ENCODE results near the gene CENPN. TPM values are rescaled to one million over a fixed set of nuclear protein-coding genes. Genes with fewer than 3 reads are reported as not detected.

CENPN gene
- total RNA-seq, 3 donors from 2014 or later (not counting 1 experiment from before 2014, with no cell fraction given), result 6.6 to 11.6 (median 9.0) TPM

GRCh38 chr16:81040131-81040530 lies 33.1 kb downstream of the CENPN start:
- peaks cover 15% of the 10 kb centered on the region for H3K4me1 ChIP-seq (ENCODE audit: control insufficient read depth, insufficient read depth, low read length)
- H3K4me3 ChIP-seq (ENCODE audit: low read length), result no peak overlapping the region
- intact Hi-C loops (cut with micrococcal nuclease), result no loop called here
- Mint-ChIP-seq H3K27me3 (ENCODE audit: low read depth in 2 of 2) (no peaks in the 10 kb centered on the region), H3K4me3 (no peak overlapping the region), H3K36me3 (peaks cover 22% of the 10 kb centered on the region), H3K27ac (no peak overlapping the region), H3K4me1 (peaks cover 24 to 26% of the 10 kb centered on the region in 2 donors), H3K9me3 (no peaks in the 10 kb centered on the region)
- no peaks in the 10 kb centered on the region for H3K9me3 ChIP-seq (ENCODE audit: control insufficient read depth, insufficient read depth, low read length)
- 100% methylated on average over 2 of the region's 2 CpGs for WGBS (ENCODE audit: insufficient coverage)
- peaks cover 39% of the 10 kb centered on the region for H3K36me3 ChIP-seq (ENCODE audit: control insufficient read depth, insufficient read depth, low read length)
- no peaks in the 10 kb centered on the region for H3K27me3 ChIP-seq (ENCODE audit: control insufficient read depth, insufficient read depth, low read length)
- ATAC-seq (no peak), DNase-seq (no peak)
- no peak for TF ChIP-seq CTCF (IDR thresholded peaks at IDR 0.05)
- no peak overlapping the region for H3K27ac ChIP-seq (ENCODE audit: low read length)

- Mint-ChIP-seq H3K4me3 (no peak overlapping the region), H3K36me3 (peaks cover 22% of the 10 kb centered on the region), H3K4me1 (peaks cover 24 to 26% of the 10 kb centered on the region in 2 donors), H3K27me3 (ENCODE audit: low read depth in 2 of 2) (no peaks in the 10 kb centered on the region), H3K27ac (no peak overlapping the region), H3K9me3 (no peaks in the 10 kb centered on the region)
- Histone ChIP-seq H3K4me3 (ENCODE audit: low read length) (no peak overlapping the region), H3K27me3 (ENCODE audit: control insufficient read depth, insufficient read depth, low read length) (no peaks in the 10 kb centered on the region), H3K9me3 (ENCODE audit: control insufficient read depth, insufficient read depth, low read length) (no peaks in the 10 kb centered on the region), H3K4me1 (ENCODE audit: control insufficient read depth, insufficient read depth, low read length) (peaks cover 11% of the 10 kb centered on the region), H3K27ac (ENCODE audit: low read length) (no peak overlapping the region), H3K36me3 (ENCODE audit: control insufficient read depth, insufficient read depth, low read length) (peaks cover 41% of the 10 kb centered on the region)
- WGBS (ENCODE audit: insufficient coverage), result 91% methylated on average over 5 of the region's 5 CpGs
- intact Hi-C loops (cut with micrococcal nuclease), result no loop called here
- no peak for DNase-seq
- no peak for TF ChIP-seq CTCF (IDR thresholded peaks at IDR 0.05)
- no peak for ATAC-seq
Measured at GRCh38 chr16:81040842-81041241, 33.8 kb downstream of the CENPN start.

GRCh38 chr16:81041696-81042095 lies 34.7 kb downstream of the CENPN start:
- ATAC-seq (no peak), DNase-seq (no peak)
- peaks cover 6% of the 10 kb centered on the region for H3K4me1 ChIP-seq (ENCODE audit: control insufficient read depth, insufficient read depth, low read length)
- intact Hi-C loops (cut with micrococcal nuclease), result no loop called here
- peaks cover 22% of the 10 kb centered on the region for H3K36me3 Mint-ChIP-seq
- no peak overlapping the region for H3K27ac Mint-ChIP-seq
- H3K4me3 ChIP-seq (ENCODE audit: low read length), result no peak overlapping the region
- H3K4me1 Mint-ChIP-seq, result peaks cover 20 to 22% of the 10 kb centered on the region in 2 donors
- no peak for TF ChIP-seq CTCF (IDR thresholded peaks at IDR 0.05)
- H3K4me3 Mint-ChIP-seq, result no peak overlapping the region
- no peaks in the 10 kb centered on the region for H3K27me3 Mint-ChIP-seq (ENCODE audit: low read depth in 2 of 2)
- peaks cover 41% of the 10 kb centered on the region for H3K36me3 ChIP-seq (ENCODE audit: control insufficient read depth, insufficient read depth, low read length)
- WGBS (ENCODE audit: insufficient coverage), result 97% methylated on average over 4 of the region's 4 CpGs
- H3K9me3 Mint-ChIP-seq, result no peaks in the 10 kb centered on the region
- no peaks in the 10 kb centered on the region for H3K27me3 ChIP-seq (ENCODE audit: control insufficient read depth, insufficient read depth, low read length)
- H3K27ac ChIP-seq (ENCODE audit: low read length), result no peak overlapping the region
- no peaks in the 10 kb centered on the region for H3K9me3 ChIP-seq (ENCODE audit: control insufficient read depth, insufficient read depth, low read length)

- H3K27ac ChIP-seq (ENCODE audit: low read length), result no peak overlapping the region
- Mint-ChIP-seq H3K4me1 (peaks cover 9 to 11% of the 10 kb centered on the region in 2 donors), H3K27me3 (ENCODE audit: low read depth in 2 of 2) (no peaks in the 10 kb centered on the region), H3K27ac (peak overlapping the region in 1 of 2 donors; percentile 20), H3K4me3 (no peak overlapping the region), H3K9me3 (no peaks in the 10 kb centered on the region), H3K36me3 (peaks cover 22% of the 10 kb centered on the region)
- ATAC-seq, result no peak
- DNase-seq, result no peak
- intact Hi-C loops (cut with micrococcal nuclease), result no loop called here
- no peaks in the 10 kb centered on the region for H3K9me3 ChIP-seq (ENCODE audit: control insufficient read depth, insufficient read depth, low read length)
- H3K36me3 ChIP-seq (ENCODE audit: control insufficient read depth, insufficient read depth, low read length), result peaks cover 41% of the 10 kb centered on the region
- 100% methylated on average over 2 of the region's 2 CpGs for WGBS (ENCODE audit: insufficient coverage)
- no peaks in the 10 kb centered on the region for H3K4me1 ChIP-seq (ENCODE audit: control insufficient read depth, insufficient read depth, low read length)
- no peaks in the 10 kb centered on the region for H3K27me3 ChIP-seq (ENCODE audit: control insufficient read depth, insufficient read depth, low read length)
- H3K4me3 ChIP-seq (ENCODE audit: low read length), result no peak overlapping the region
- TF ChIP-seq CTCF (IDR thresholded peaks at IDR 0.05), result no peak
Measured at GRCh38 chr16:81042821-81043220, 35.8 kb downstream of the CENPN start.
